GM12872 (cell line): ENCODE data around the gene SLAMF6.

ENCODE experiments used
- CTCF ChIP-seq: IDR thresholded peaks from 3 replicates; pipeline ENCODE4 v1.5.1; 2011; ENCODE audit warnings: low read depth, mild to moderate bottlenecking, low read length, moderate library complexity; ENCODE audit not compliant: insufficient read depth

The SLAMF6 gene

GRCh38 chr1:160499631-160500030, 23.4 kb downstream of the SLAMF6 start:
- no peak for TF ChIP-seq CTCF

GRCh38 chr1:160496334-160496733, 26.7 kb downstream of the SLAMF6 start:
- no peak for TF ChIP-seq CTCF

- TF ChIP-seq CTCF = peak; percentile 48
Measured at GRCh38 chr1:160494620-160495019, 28.4 kb downstream of the SLAMF6 start.

- no peak for TF ChIP-seq CTCF
Measured at GRCh38 chr1:160492617-160493016, 30.4 kb downstream of the SLAMF6 start.

GRCh38 chr1:160491981-160492380, 31.1 kb downstream of the SLAMF6 start:
- TF ChIP-seq CTCF = no peak

GRCh38 chr1:160491017-160491416, 32.0 kb downstream of the SLAMF6 start:
- no peak for TF ChIP-seq CTCF

GRCh38 chr1:160489513-160490261, 33.4 kb downstream of the SLAMF6 start:
- TF ChIP-seq CTCF = no peak
